Mesenchymal stem cell (in vitro differentiated cells and primary cell): ENCODE data around the gene SRP72. TPM values are rescaled to one million over a fixed set of nuclear protein-coding genes. Genes with fewer than 3 reads are reported as not detected.

Experiments used
- DNase-seq: peaks from one replicate; pipeline ENCODE4 v3.0.0-alpha.2; 2013
- H2AFZ ChIP-seq: one replicate; pipeline ENCODE4 v1.6.1; 2013; ENCODE audit warnings: low read depth, mild to moderate bottlenecking, control low read depth, inconsistent platforms, low read length, moderate library complexity
- H2AK5ac ChIP-seq: 2 replicates; pipeline ENCODE4 v1.6.1; 2013; ENCODE audit warnings: low read length, moderate library complexity, mild to moderate bottlenecking, inconsistent platforms; ENCODE audit not compliant: severe bottlenecking
- H2BK120ac ChIP-seq: one replicate; pipeline ENCODE4 v1.6.1; 2013; ENCODE audit warnings: low read depth, mild to moderate bottlenecking, inconsistent platforms, low read length, moderate library complexity
- H2BK12ac ChIP-seq, 2 experiments: one replicate each; pipeline ENCODE4 v1.6.1; 2013; ENCODE audit warnings: inconsistent platforms in 2 of 2, low read length in 2 of 2, mild to moderate bottlenecking in 2 of 2, moderate library complexity in 2 of 2, control low read depth in 1 of 2
- H2BK15ac ChIP-seq: one replicate; pipeline ENCODE4 v1.6.1; 2013; ENCODE audit warnings: mild to moderate bottlenecking, low read depth, inconsistent platforms; ENCODE audit not compliant: poor library complexity, severe bottlenecking
- H2BK5ac ChIP-seq: 2 replicates; pipeline ENCODE4 v1.6.1; 2013; ENCODE audit warnings: low read depth, mild to moderate bottlenecking, low read length, control low read depth, inconsistent platforms; ENCODE audit not compliant: poor library complexity, severe bottlenecking
- H3K14ac ChIP-seq, 2 experiments: one replicate each; pipeline ENCODE4 v1.6.1; 2013; ENCODE audit warnings: inconsistent platforms in 2 of 2, low read length in 2 of 2, control low read depth in 1 of 2, mild to moderate bottlenecking in 1 of 2, moderate library complexity in 1 of 2
- H3K18ac ChIP-seq, 2 experiments: one replicate each; pipeline ENCODE4 v1.6.1; 2013; ENCODE audit warnings: inconsistent platforms in 2 of 2, low read length in 2 of 2, control low read depth in 1 of 2, low read depth in 1 of 2, mild to moderate bottlenecking in 1 of 2
- H3K23ac ChIP-seq, 2 experiments: one replicate each; pipeline ENCODE4 v1.6.1; 2013; ENCODE audit warnings: inconsistent platforms in 2 of 2, low read length in 2 of 2, mild to moderate bottlenecking in 2 of 2, moderate library complexity in 2 of 2, control low read depth in 1 of 2
- H3K27ac ChIP-seq: 2 replicates; pipeline ENCODE4 v1.5.1; 2013; ENCODE audit warnings: mild to moderate bottlenecking, moderate library complexity, low read length, control low read depth, inconsistent platforms; ENCODE audit not compliant: poor library complexity, severe bottlenecking
- H3K27me3 ChIP-seq, 2 experiments: 2 replicates each; pipeline versions ENCODE4 v1.6.1 to v1.7.0; 2013; ENCODE audit warnings: low read length in 2 of 2, mild to moderate bottlenecking in 2 of 2, moderate library complexity in 2 of 2, control low read depth in 1 of 2, inconsistent platforms in 1 of 2; ENCODE audit not compliant: control insufficient read depth in 1 of 2, insufficient read depth in 1 of 2
- H3K36me3 ChIP-seq, 2 experiments: 2 replicates each; pipeline versions ENCODE4 v1.6.1 to v1.7.0; 2013; ENCODE audit warnings: low read length in 2 of 2, control low read depth in 1 of 2, inconsistent platforms in 1 of 2, low read depth in 1 of 2, mild to moderate bottlenecking in 1 of 2; ENCODE audit not compliant: insufficient read depth in 2 of 2, control insufficient read depth in 1 of 2
- H3K4ac ChIP-seq, 2 experiments: one replicate each; pipeline ENCODE4 v1.6.1; 2013; ENCODE audit warnings: inconsistent platforms in 2 of 2, low read length in 2 of 2, mild to moderate bottlenecking in 2 of 2, moderate library complexity in 2 of 2, control low read depth in 1 of 2, low read depth in 1 of 2
- H3K4me1 ChIP-seq: 2 replicates; pipeline ENCODE4 v1.6.1; 2013; ENCODE audit warnings: low read depth, low read length, control low read depth; ENCODE audit not compliant: control insufficient read depth, insufficient read depth
- H3K4me2 ChIP-seq: 2 replicates; pipeline ENCODE4 v1.6.1; 2013; ENCODE audit warnings: low read length, mild to moderate bottlenecking, inconsistent platforms; ENCODE audit not compliant: poor library complexity, severe bottlenecking
- H3K4me3 ChIP-seq, 2 experiments: 2 replicates each; pipeline versions ENCODE4 v1.5.1 to v1.7.0; 2013; ENCODE audit warnings: low read length in 2 of 2, mild to moderate bottlenecking in 2 of 2, control low read depth in 1 of 2, low read depth in 1 of 2; ENCODE audit not compliant: insufficient read depth in 1 of 2
- H3K79me1 ChIP-seq: replicated peaks from 2 replicates; pipeline ENCODE4 v1.6.1; 2013; ENCODE audit warnings: mild to moderate bottlenecking, control low read depth, low read length, inconsistent platforms; ENCODE audit not compliant: poor library complexity, severe bottlenecking
- H3K9ac ChIP-seq: 2 replicates; pipeline ENCODE4 v1.7.0; 2013; ENCODE audit warnings: mild to moderate bottlenecking, low read length, moderate library complexity
- H3K9me3 ChIP-seq: 2 replicates; pipeline ENCODE4 v1.7.0; 2013; ENCODE audit warnings: mild to moderate bottlenecking, low read length; ENCODE audit not compliant: control insufficient read depth
- H4K8ac ChIP-seq: one replicate; pipeline ENCODE4 v1.6.1; 2013; ENCODE audit warnings: inconsistent platforms, mild to moderate bottlenecking, low read length, moderate library complexity
- H4K91ac ChIP-seq: one replicate; pipeline ENCODE4 v1.6.1; 2013; ENCODE audit warnings: mild to moderate bottlenecking, low read length, inconsistent platforms
- WGBS: methylation state at CpG from one replicate; pipeline ENCODE4 v1.1.7; 2013; ENCODE audit warnings: mixed read lengths; 5-methylcytosine and 5-hydroxymethylcytosine counted together
- polyA plus RNA-seq, 2 experiments: library from polyadenylated mRNA; stranded (reverse); fragments of 200-250 nt; gene quantifications; one replicate each; pipeline ENCODE4 v1.2.3, GENCODE V29; 2013

Gene SRP72, protein sequence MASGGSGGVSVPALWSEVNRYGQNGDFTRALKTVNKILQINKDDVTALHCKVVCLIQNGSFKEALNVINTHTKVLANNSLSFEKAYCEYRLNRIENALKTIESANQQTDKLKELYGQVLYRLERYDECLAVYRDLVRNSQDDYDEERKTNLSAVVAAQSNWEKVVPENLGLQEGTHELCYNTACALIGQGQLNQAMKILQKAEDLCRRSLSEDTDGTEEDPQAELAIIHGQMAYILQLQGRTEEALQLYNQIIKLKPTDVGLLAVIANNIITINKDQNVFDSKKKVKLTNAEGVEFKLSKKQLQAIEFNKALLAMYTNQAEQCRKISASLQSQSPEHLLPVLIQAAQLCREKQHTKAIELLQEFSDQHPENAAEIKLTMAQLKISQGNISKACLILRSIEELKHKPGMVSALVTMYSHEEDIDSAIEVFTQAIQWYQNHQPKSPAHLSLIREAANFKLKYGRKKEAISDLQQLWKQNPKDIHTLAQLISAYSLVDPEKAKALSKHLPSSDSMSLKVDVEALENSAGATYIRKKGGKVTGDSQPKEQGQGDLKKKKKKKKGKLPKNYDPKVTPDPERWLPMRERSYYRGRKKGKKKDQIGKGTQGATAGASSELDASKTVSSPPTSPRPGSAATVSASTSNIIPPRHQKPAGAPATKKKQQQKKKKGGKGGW
- 195 TPM for polyA plus RNA-seq (2013, experiment 1 of 2)
- 179 TPM for polyA plus RNA-seq (2013, experiment 2 of 2)

DNA sequence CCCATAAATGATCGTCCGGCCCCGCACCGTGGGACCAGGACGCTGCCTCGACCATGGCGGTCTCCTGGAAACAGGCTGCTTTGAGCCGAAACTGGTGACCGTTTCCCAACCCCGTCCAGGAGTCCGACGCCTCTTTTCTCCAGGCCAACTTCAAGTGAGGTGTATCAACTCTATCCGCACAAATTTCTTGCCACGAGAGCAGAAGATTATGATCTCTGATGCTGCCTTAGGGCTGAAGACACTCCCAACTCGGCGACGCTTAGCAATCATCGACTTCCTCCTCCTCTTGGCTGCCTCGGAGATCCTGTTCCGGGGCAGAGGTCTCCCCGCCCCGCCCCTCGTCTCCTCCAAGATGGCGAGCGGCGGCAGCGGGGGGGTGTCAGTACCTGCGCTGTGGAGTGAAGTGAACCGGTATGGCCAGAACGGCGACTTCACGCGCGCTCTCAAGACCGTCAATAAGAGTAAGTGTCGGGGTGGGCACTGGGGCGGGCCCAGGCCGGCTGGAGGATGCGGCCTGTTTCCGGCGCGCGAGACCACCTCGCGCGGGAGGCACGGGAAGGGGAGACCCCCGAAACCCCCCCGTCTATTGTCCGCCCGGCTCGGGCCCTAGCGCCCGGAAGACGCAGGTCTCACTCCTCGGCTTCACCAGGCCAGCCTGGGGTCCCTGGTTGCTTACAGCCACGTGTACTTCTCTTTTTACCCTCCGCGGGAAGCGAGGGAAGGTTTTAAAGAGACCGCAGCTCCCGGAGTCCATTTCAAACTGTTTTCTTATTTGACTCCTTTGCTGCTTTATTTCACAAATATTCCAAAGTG, at the start of gene SRP72:
Gene SRP72 (plus strand): TSS at position 334 of the 813 bp plus-strand sequence. CDS start 19 bp downstream, at position 353.
- H3K4me3 ChIP-seq = peak within 1 kb of the TSS; percentile 87 to 95
- H3K36me3 ChIP-seq = peaks cover 6 to 40% of the 10 kb centered on the region in 2 experiments
- no peaks in the 10 kb centered on the region for H3K9me3 ChIP-seq
- H3K4me1 ChIP-seq = peaks cover 4% of the 10 kb centered on the region
- peak within 1 kb of the TSS; percentile 75 for H3K4me2 ChIP-seq
- no peak within 1 kb of the TSS for H2AFZ ChIP-seq
- peak within 1 kb of the TSS; percentile 73 for H3K27ac ChIP-seq
- peaks cover 8% of the 10 kb centered on the region for H3K79me1 ChIP-seq
- peak within 1 kb of the TSS; percentile 73 for H4K91ac ChIP-seq
- H3K23ac ChIP-seq = peak within 1 kb of the TSS in 1 of 2 experiments; percentile 90
- no peaks in the 10 kb centered on the region for H3K27me3 ChIP-seq
- H3K18ac ChIP-seq = peak within 1 kb of the TSS; percentile 83 to 85
- H2BK15ac ChIP-seq = peak within 1 kb of the TSS; percentile 49
- H3K14ac ChIP-seq = no peak within 1 kb of the TSS
- under 1% methylated on average over 58 of the region's 62 CpGs for WGBS
- peak; percentile 95 for DNase-seq
- H2AK5ac ChIP-seq = peak within 1 kb of the TSS; percentile 71
- H4K8ac ChIP-seq = peak within 1 kb of the TSS; percentile 85
- peak within 1 kb of the TSS; percentile 51 to 76 for H3K4ac ChIP-seq
- H2BK12ac ChIP-seq = no peak within 1 kb of the TSS
- H2BK120ac ChIP-seq = peak within 1 kb of the TSS; percentile 27
- peak within 1 kb of the TSS; percentile 35 for H2BK5ac ChIP-seq
- H3K9ac ChIP-seq = peak within 1 kb of the TSS; percentile 99

DNA sequence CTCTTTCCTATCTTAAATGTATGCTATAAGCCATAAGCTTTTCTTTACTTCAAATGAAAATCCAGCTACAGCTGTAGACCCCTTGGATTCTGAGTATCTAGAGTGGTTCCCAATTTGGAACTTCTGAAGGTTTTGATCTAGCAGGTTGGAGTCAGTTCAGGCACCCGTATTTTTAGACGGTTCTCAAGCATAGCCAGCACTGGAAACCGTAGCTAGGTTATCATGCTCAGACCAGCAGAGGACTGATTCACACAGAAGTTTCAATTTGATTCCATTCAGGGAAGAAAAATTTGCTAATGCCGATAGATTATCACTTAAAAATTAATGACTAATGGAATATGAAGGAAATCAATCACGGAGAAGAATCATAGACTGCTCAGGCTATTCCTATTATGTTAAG, 43.2 kb upstream of the SRP72 start:
- H3K23ac ChIP-seq = no peak overlapping the region
- no peak overlapping the region for H3K4me3 ChIP-seq
- no peaks in the 10 kb centered on the region for H3K4me1 ChIP-seq
- H2BK12ac ChIP-seq = no peak overlapping the region
- H3K4ac ChIP-seq = no peak overlapping the region
- no peak overlapping the region for H3K27ac ChIP-seq
- H2BK5ac ChIP-seq = no peak overlapping the region
- H3K14ac ChIP-seq = no peak overlapping the region
- H3K9me3 ChIP-seq = no peaks in the 10 kb centered on the region
- 96% methylated on average over 3 of the region's 5 CpGs for WGBS
- H3K36me3 ChIP-seq = peaks cover 0 to 5% of the 10 kb centered on the region in 2 experiments
- no peaks in the 10 kb centered on the region for H3K27me3 ChIP-seq
- peaks cover 25% of the 10 kb centered on the region for H3K79me1 ChIP-seq
- no peak overlapping the region for H2AK5ac ChIP-seq
- DNase-seq = no peak
- no peak overlapping the region for H2AFZ ChIP-seq
- no peak overlapping the region for H3K4me2 ChIP-seq
- no peak overlapping the region for H2BK15ac ChIP-seq
- no peak overlapping the region for H3K9ac ChIP-seq
- no peak overlapping the region for H2BK120ac ChIP-seq
- no peak overlapping the region for H3K18ac ChIP-seq
- no peak overlapping the region for H4K8ac ChIP-seq
- no peak overlapping the region for H4K91ac ChIP-seq

DNA sequence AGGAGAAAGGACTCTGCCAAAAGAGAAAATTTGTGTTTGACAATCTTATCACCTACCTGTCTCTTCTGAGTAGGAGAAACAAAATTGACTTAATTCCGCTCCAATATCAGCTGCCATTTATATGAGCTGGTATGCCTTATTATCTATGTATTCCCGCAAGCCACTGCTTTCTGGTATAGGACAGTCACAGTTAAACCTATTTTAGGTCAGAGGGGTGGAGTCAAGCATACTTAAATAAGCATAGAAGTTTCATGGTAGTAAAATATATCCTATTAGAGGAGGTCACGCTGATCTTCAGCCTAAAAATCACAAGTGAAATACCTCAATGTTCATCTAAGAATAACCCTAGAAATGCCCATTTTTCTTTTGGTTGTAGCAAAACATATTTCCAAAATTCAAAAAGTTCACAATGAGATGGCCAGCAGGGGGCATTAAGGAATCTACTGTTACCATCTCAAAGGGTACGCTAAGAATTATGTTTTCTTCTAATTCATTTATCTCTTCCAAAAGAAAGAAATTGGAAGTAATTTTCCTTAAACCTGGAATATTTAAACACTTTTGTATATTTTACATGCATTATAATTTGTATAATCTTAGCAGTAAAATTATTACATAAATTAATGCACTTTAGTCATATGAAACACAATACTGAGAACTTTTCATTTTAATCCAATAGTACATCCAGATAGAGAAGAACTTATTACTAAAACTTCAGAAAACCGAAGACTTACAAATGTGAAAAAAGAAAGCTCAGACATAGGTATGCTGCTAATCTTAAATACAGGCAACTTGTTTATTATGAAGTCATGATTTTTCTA, 42.5 kb upstream of the SRP72 start:
- H3K79me1 ChIP-seq = peaks cover 25% of the 10 kb centered on the region
- no peak overlapping the region for H3K14ac ChIP-seq
- H2BK5ac ChIP-seq = no peak overlapping the region
- H2AFZ ChIP-seq = no peak overlapping the region
- no peaks in the 10 kb centered on the region for H3K4me1 ChIP-seq
- H2AK5ac ChIP-seq = no peak overlapping the region
- no peaks in the 10 kb centered on the region for H3K9me3 ChIP-seq
- no peak overlapping the region for H4K91ac ChIP-seq
- no peak overlapping the region for H2BK12ac ChIP-seq
- H3K9ac ChIP-seq = peak overlapping the region; percentile 24
- no peak overlapping the region for H3K18ac ChIP-seq
- peak; percentile 50 for DNase-seq
- H3K4ac ChIP-seq = no peak overlapping the region
- H3K4me3 ChIP-seq = no peak overlapping the region
- H3K36me3 ChIP-seq = peaks cover 0 to 5% of the 10 kb centered on the region in 2 experiments
- no peak overlapping the region for H4K8ac ChIP-seq
- no peak overlapping the region for H3K23ac ChIP-seq
- H3K27me3 ChIP-seq = no peaks in the 10 kb centered on the region
- WGBS = 86% methylated on average over 2 of the region's 5 CpGs
- H2BK120ac ChIP-seq = no peak overlapping the region
- no peak overlapping the region for H3K4me2 ChIP-seq
- H3K27ac ChIP-seq = no peak overlapping the region
- H2BK15ac ChIP-seq = no peak overlapping the region
